ACHN (cell line): ENCODE data around the gene PPP3CA.

Experiments used
- DNase-seq: peaks from one replicate; pipeline ENCODE4 v3.0.0-alpha.2; 2015
- in situ Hi-C: cut with HindIII; loops from 2 replicates; pipeline ENCODE4 v1.10.0; 2017; ENCODE audit warnings: low sequenced_read_pairs, low pct_ligation_motif_present, low pct_unique_long_range_greater_than_20kb

The PPP3CA gene

GRCh38 chr4:100983426-100983825, 363.9 kb downstream of the PPP3CA start:
- in situ Hi-C loops: no loop called here
- no peak for DNase-seq

GRCh38 chr4:100982345-100982744, 365.0 kb downstream of the PPP3CA start:
- DNase-seq: no peak
- in situ Hi-C loops: no loop called here

- no peak for DNase-seq
- in situ Hi-C loops: no loop called here
These were observed 365.7 kb downstream of the PPP3CA start for GRCh38 chr4:100981447-100982204.

GRCh38 chr4:100979736-100980135, 367.6 kb downstream of the PPP3CA start:
- no peak for DNase-seq
- in situ Hi-C loops: no loop called here

- in situ Hi-C loops: no loop called here
- DNase-seq: no peak
These were observed 369.5 kb downstream of the PPP3CA start for GRCh38 chr4:100977746-100978397.

GRCh38 chr4:100977274-100977673, 370.1 kb downstream of the PPP3CA start:
- no peak for DNase-seq
- in situ Hi-C loops: no loop called here
